K562 (cell line): ENCODE data around the gene MTFMT. TPM values are rescaled to one million over a fixed set of nuclear protein-coding genes. Genes with fewer than 3 reads are reported as not detected.

Source experiments
- CHD1 ChIP-seq: fragments of 200-600 bp; sonication (generic); IDR thresholded peaks from one replicate; pipeline ENCODE4 v1.6.1; 2012; ENCODE audit warnings: mild to moderate bottlenecking, moderate library complexity, low read length, inconsistent platforms
- CHD2 ChIP-seq: IDR thresholded peaks from 2 replicates; pipeline ENCODE4 v1.6.1; 2011; ENCODE audit warnings: low read depth, low read length
- EGR1 ChIP-seq: fragments of 450-650 bp; conservative IDR thresholded peaks from 2 replicates; pipeline ENCODE4 v1.6.1; 2017; ENCODE audit warnings: mild to moderate bottlenecking
- HEY1 ChIP-seq: fragments of 250-450 bp; sonication (Bioruptor Pico); IDR thresholded peaks from 2 replicates; pipeline ENCODE4 v1.5.0; 2020; ENCODE audit warnings: mild to moderate bottlenecking, moderate library complexity, borderline replicate concordance
- HMG20A ChIP-seq: fragments of 450-650 bp; formaldehyde crosslinking; conservative IDR thresholded peaks from 2 replicates; pipeline ENCODE4 v1.4.0; 2020; ENCODE audit warnings: mild to moderate bottlenecking, mixed read lengths
- MAFF ChIP-seq: IDR thresholded peaks from 2 replicates; pipeline ENCODE4 v1.6.1; 2012; ENCODE audit warnings: low read length, improper control_type of control experiment
- MAFK ChIP-seq: IDR thresholded peaks from 2 replicates; pipeline ENCODE4 v1.6.1; 2011; ENCODE audit warnings: low read length, improper control_type of control experiment
- NBN ChIP-seq: fragments of 450-650 bp; IDR thresholded peaks from 2 replicates; pipeline ENCODE4 v1.6.1; 2016; ENCODE audit warnings: low read depth, mild to moderate bottlenecking
- NR1H2 ChIP-seq: sonication (generic); formaldehyde crosslinking; IDR thresholded peaks from 2 replicates; pipeline ENCODE4 v1.4.0; 2020; ENCODE audit warnings: mild to moderate bottlenecking, missing genetic modification reagents
- NR3C1 ChIP-seq: sonication (generic); formaldehyde crosslinking; IDR thresholded peaks from 2 replicates; pipeline ENCODE4 v1.8.1; 2022; ENCODE audit warnings: missing genetic modification reagents
- POLR2B ChIP-seq: fragments of 450-650 bp; IDR thresholded peaks from 2 replicates; pipeline ENCODE4 v1.6.1; 2018; ENCODE audit warnings: low read depth; ENCODE audit not compliant: partially characterized antibody
- RAD51 ChIP-seq: fragments of 450-650 bp; IDR thresholded peaks from 2 replicates; pipeline ENCODE4 v1.7.1; 2016; ENCODE audit warnings: low read depth, mild to moderate bottlenecking, borderline replicate concordance
- RBFOX2 ChIP-seq: fragments of 200-400 bp; formaldehyde crosslinking; IDR thresholded peaks from 2 replicates; pipeline ENCODE4 v1.6.1; 2017; ENCODE audit warnings: low read depth, mild to moderate bottlenecking, low read length, moderate library complexity
- SMARCE1 ChIP-seq: fragments of 450-650 bp; IDR thresholded peaks from 2 replicates; pipeline ENCODE4 v1.7.1; 2016; ENCODE audit warnings: mild to moderate bottlenecking
- TAF15 ChIP-seq: fragments of 200-400 bp; formaldehyde crosslinking; IDR thresholded peaks from 2 replicates; pipeline ENCODE4 v1.6.1; 2017; ENCODE audit warnings: mild to moderate bottlenecking, low read depth, low read length, moderate library complexity
- TRIM24 ChIP-seq, 2 experiments: fragments of 450-650 bp; IDR thresholded peaks; 2 replicates each; pipeline ENCODE4 v1.6.1; 2016
- ZNF224 ChIP-seq: sonication (generic); formaldehyde crosslinking; IDR thresholded peaks from 2 replicates; pipeline ENCODE4 v1.8.0; 2022; ENCODE audit warnings: mild to moderate bottlenecking, missing genetic modification reagents
- ZNF398 ChIP-seq: fragments of 250-450 bp; sonication (Bioruptor Pico); IDR thresholded peaks from 2 replicates; pipeline ENCODE4 v1.8.0; 2021; ENCODE audit warnings: moderate library complexity, mild to moderate bottlenecking, inconsistent platforms
- ZNF431 ChIP-seq: sonication (generic); formaldehyde crosslinking; IDR thresholded peaks from 2 replicates; pipeline ENCODE4 v1.8.0; 2022; ENCODE audit warnings: mild to moderate bottlenecking, missing genetic modification reagents
- ZNF561 ChIP-seq: fragments of 450-650 bp; formaldehyde crosslinking; conservative IDR thresholded peaks from 2 replicates; pipeline ENCODE4 v1.4.0; 2020; ENCODE audit warnings: mild to moderate bottlenecking, moderate library complexity
- ZNF764 ChIP-seq: fragments of 250-450 bp; sonication (Bioruptor Pico); IDR thresholded peaks from 2 replicates; pipeline ENCODE4 v1.4.0; 2020; ENCODE audit warnings: low read depth, mild to moderate bottlenecking, moderate library complexity
- polyA plus RNA-seq, 8 experiments: library from polyadenylated mRNA; depleted of rRNA in 4 of 8; stranded (reverse) in 5 of 8; unstranded in 3 of 8; fragments of >200 nt; fragmentation: Nextera tagmentation in 2 of 8; fragmentation: Illumina TruSeq in 1 of 8; extraction: Ambion mirVana in 2 of 8; extraction: Trizol in 1 of 8; gene quantifications; 2 replicates each; pipeline versions ENCODE4 v1.2.1 to v1.2.3, GENCODE V29; 2011 to 2014; ENCODE audit warnings: inconsistent platforms in 1 of 8, missing spikeins in 1 of 8
- total RNA-seq, 7 experiments: library from RNA; depleted of rRNA in 6 of 7; stranded (reverse); fragments of >200 nt in 6 of 7; fragmentation: Illumina TruSeq in 2 of 7; extraction: Trizol in 2 of 7; gene quantifications; 2 replicates each; pipeline versions ENCODE4 v1.2.1 to v1.2.3, GENCODE V29; 2011 to 2021; ENCODE audit warnings: low replicate concordance in 1 of 7
- TF ChIP-seq, protein P1 (sequence below): fragments of 250-450 bp; sonication (Bioruptor Pico); IDR thresholded peaks from 2 replicates; pipeline ENCODE4 v1.5.0; 2021; ENCODE audit warnings: mild to moderate bottlenecking, moderate library complexity
- TF ChIP-seq, protein P2 (sequence below): fragments of 200-800 bp; sonication (Bioruptor generic); IDR thresholded peaks from 2 replicates; pipeline ENCODE4 v1.6.1; 2017; ENCODE audit warnings: missing genetic modification characterization, missing compliant biosample characterization
- TF ChIP-seq, protein P3 (sequence below): sonication (generic); formaldehyde crosslinking; IDR thresholded peaks from 2 replicates; pipeline ENCODE4 v1.8.0; 2023; ENCODE audit warnings: mild to moderate bottlenecking, missing genetic modification reagents

The MTFMT gene
- total and polyA plus RNA-seq, 9 of the 15 experiments (the other 6 are each of a cell fraction or from before 2014, with no cell fraction given): 1.4 to 31.1 (median 16.2) TPM

GRCh38 chr15:64990168-64990470, 39.3 kb downstream of the MTFMT start (continued):
- TF ChIP-seq NR1H2 (CRISPR knock-in tag) (no peak), ZNF431 (no peak), MAFK (no peak), TAF15 (no peak), CHD2 (no peak), SMARCE1 (no peak), CHD1 (no peak), ZNF398 (CRISPR knock-in tag) (no peak), POLR2B (no peak), EGR1 (peak; percentile 73), NBN (peak; percentile 35; the same call in 1 of the 2 replicates), MAFF (no peak), RAD51 (no peak), RBFOX2 (peak; percentile 7; the same call in 1 of the 2 replicates), NR3C1 (CRISPR knock-in tag) (no peak), ZNF561 (CRISPR knock-in tag) (no peak), HEY1 (CRISPR knock-in tag) (no peak), TRIM24 (IDR thresholded peaks at IDR 0.05) (no peak), ZNF764 (CRISPR knock-in tag) (no peak), HMG20A (CRISPR knock-in tag) (no peak), ZNF224 (no peak)
- TF ChIP-seq, protein P1, sequence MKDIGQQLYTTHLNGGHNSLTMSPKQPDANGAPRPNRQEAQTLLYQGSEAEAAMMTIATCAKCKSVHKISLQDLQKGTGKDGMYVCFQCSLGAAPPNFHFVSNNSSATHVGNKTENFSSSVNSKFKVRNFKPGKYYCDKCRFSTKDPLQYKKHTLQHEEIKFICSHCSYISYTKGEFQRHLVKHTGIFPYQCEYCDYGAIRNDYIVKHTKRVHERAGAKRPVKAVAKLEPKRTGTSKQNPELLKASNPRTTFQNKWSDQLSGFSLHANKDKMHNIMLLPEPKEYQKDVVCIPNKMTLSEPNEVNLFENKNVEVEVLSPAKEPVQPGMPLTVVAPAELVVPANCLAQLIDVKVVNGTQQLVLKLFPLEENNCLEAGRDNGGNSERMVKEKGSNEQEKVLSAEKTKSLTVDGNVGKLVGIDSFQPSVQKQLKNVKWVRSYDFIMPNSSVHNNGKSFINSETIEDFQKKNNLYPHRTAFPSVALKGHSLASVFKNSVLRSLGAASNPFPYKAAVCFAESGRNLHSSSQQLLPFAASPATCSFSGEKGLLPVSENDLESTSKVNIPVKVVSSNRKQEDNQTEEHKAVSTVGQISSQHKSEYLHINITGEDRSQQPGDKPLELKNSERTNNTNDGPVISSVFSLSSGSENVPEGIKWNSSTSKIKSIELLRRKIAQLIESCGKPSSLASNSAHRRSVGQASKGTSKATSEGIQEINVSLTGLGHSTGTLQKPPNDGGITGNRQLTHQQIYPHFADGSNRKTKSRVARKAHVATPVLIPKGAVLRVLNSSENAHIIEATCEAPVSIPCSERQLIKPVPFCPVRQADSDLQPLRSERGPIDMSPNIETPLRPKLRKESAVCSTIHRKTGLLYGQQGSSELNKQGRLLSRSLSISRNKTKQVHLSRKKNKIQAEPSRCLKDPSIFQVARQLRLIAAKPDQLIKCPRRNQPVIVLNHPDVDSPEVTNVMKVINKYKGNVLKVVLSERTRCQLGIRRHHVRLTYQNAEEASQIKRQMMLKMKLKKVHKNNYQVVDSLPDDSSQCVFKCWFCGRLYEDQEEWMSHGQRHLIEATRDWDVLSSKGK (CRISPR knock-in tag): no peak
- TF ChIP-seq, protein P2, sequence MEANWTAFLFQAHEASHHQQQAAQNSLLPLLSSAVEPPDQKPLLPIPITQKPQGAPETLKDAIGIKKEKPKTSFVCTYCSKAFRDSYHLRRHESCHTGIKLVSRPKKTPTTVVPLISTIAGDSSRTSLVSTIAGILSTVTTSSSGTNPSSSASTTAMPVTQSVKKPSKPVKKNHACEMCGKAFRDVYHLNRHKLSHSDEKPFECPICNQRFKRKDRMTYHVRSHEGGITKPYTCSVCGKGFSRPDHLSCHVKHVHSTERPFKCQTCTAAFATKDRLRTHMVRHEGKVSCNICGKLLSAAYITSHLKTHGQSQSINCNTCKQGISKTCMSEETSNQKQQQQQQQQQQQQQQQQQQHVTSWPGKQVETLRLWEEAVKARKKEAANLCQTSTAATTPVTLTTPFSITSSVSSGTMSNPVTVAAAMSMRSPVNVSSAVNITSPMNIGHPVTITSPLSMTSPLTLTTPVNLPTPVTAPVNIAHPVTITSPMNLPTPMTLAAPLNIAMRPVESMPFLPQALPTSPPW (CRISPR knock-in tag): 0 out of 2 replicates have a peak, but pooled peaks have one; percentile 26
- TF ChIP-seq, protein P3, sequence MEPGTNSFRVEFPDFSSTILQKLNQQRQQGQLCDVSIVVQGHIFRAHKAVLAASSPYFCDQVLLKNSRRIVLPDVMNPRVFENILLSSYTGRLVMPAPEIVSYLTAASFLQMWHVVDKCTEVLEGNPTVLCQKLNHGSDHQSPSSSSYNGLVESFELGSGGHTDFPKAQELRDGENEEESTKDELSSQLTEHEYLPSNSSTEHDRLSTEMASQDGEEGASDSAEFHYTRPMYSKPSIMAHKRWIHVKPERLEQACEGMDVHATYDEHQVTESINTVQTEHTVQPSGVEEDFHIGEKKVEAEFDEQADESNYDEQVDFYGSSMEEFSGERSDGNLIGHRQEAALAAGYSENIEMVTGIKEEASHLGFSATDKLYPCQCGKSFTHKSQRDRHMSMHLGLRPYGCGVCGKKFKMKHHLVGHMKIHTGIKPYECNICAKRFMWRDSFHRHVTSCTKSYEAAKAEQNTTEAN (CRISPR knock-in tag): no peak
